CD4-positive, alpha-beta memory T cell (primary cell): ENCODE data around the gene OPA3. TPM values are rescaled to one million over a fixed set of nuclear protein-coding genes. Genes with fewer than 3 reads are reported as not detected.

Source experiments
- CTCF ChIA-PET: fragments of 350-600 bp; sonication (Branson Sonifier 250); formaldehyde crosslinking; loops from one replicate; lab custom pipeline; 2021; ENCODE audit warnings: inconsistent platforms; ENCODE audit not compliant: partially characterized antibody; lab: Charles Lee
- POLR2A ChIA-PET: fragments of 350-600 bp; sonication (Branson Sonifier 250); formaldehyde crosslinking; loops from one replicate; lab custom pipeline; 2021; ENCODE audit not compliant: partially characterized antibody; lab: Charles Lee
- DNase-seq, 5 donors: peaks; one replicate each; pipeline versions ENCODE4 v3.0.0 to v3.0.0-alpha.2; 2020 to 2022; ENCODE audit warnings: mixed read lengths in 1 of 5
- H3K27ac ChIP-seq: one replicate; pipeline ENCODE4 v1.7.0; 2013; ENCODE audit warnings: low read depth, low read length
- H3K27me3 ChIP-seq: 2 replicates; pipeline ENCODE4 v1.7.0; 2013; ENCODE audit warnings: mild to moderate bottlenecking, low read length, moderate library complexity; ENCODE audit not compliant: insufficient read depth
- H3K36me3 ChIP-seq: 2 replicates; pipeline ENCODE4 v1.7.0; 2013; ENCODE audit warnings: mild to moderate bottlenecking, low read length, moderate library complexity; ENCODE audit not compliant: insufficient read depth
- H3K4me1 ChIP-seq: 2 replicates; pipeline ENCODE4 v1.7.0; 2013; ENCODE audit warnings: mild to moderate bottlenecking, low read length, moderate library complexity; ENCODE audit not compliant: insufficient read depth
- H3K4me3 ChIP-seq, 2 donors: one replicate each; pipeline ENCODE4 v1.7.0; 2013; ENCODE audit warnings: low read length in 2 of 2, mild to moderate bottlenecking in 1 of 2
- H3K9me3 ChIP-seq, 2 donors: one replicate each; pipeline ENCODE4 v1.7.0; 2013; ENCODE audit warnings: low read length in 2 of 2, control low read depth in 1 of 2; ENCODE audit not compliant: control insufficient read depth in 1 of 2
- H3K27ac Mint-ChIP-seq, 7 donors: one replicate each; pipeline ENCODE4 v1.8.0; 2020 to 2021; ENCODE audit warnings: mixed read lengths in 7 of 7, mild to moderate bottlenecking in 6 of 7, inconsistent platforms in 3 of 7, moderate library complexity in 3 of 7
- H3K27me3 Mint-ChIP-seq, 2 donors: one replicate each; pipeline ENCODE4 v1.8.0; 2020 to 2021; ENCODE audit warnings: mixed read lengths in 2 of 2
- H3K36me3 Mint-ChIP-seq, 2 donors: one replicate each; pipeline ENCODE4 v1.8.0; 2020 to 2021; ENCODE audit warnings: mixed read lengths in 2 of 2, inconsistent platforms in 1 of 2, mild to moderate bottlenecking in 1 of 2
- H3K4me1 Mint-ChIP-seq, 4 donors: one replicate each; pipeline ENCODE4 v1.8.0; 2020 to 2021; ENCODE audit warnings: mixed read lengths in 4 of 4, mild to moderate bottlenecking in 1 of 4
- H3K4me3 Mint-ChIP-seq, 8 donors: one replicate each; pipeline ENCODE4 v1.8.0; 2020 to 2021; ENCODE audit warnings: mixed read lengths in 8 of 8, mild to moderate bottlenecking in 7 of 8, moderate library complexity in 6 of 8, inconsistent platforms in 3 of 8
- H3K9me3 Mint-ChIP-seq, 8 donors: one replicate each; pipeline ENCODE4 v1.8.0; 2020 to 2021; ENCODE audit warnings: mixed read lengths in 8 of 8, mild to moderate bottlenecking in 5 of 8, inconsistent platforms in 3 of 8, moderate library complexity in 1 of 8
- intact Hi-C: fragments of 100-400 bp; cut with micrococcal nuclease; formaldehyde crosslinking; loops from one replicate; pipeline ENCODE4 v1.15.1; 2023
- polyA plus RNA-seq, 2 donors: library from polyadenylated mRNA; unstranded; fragments of 300-500 nt; fragmentation: Illumina TruSeq; gene quantifications; one replicate each; pipeline ENCODE4 v1.2.3, GENCODE V29; 2021
- total RNA-seq, 2 experiments: library from RNA; stranded (reverse); gene quantifications; one replicate each; pipeline ENCODE4 v1.2.3, GENCODE V29; 2021

Gene OPA3
- total and polyA plus RNA-seq, 4 experiments from 2014 or later: 4.4 to 12.9 (median 10.3) TPM

DNA sequence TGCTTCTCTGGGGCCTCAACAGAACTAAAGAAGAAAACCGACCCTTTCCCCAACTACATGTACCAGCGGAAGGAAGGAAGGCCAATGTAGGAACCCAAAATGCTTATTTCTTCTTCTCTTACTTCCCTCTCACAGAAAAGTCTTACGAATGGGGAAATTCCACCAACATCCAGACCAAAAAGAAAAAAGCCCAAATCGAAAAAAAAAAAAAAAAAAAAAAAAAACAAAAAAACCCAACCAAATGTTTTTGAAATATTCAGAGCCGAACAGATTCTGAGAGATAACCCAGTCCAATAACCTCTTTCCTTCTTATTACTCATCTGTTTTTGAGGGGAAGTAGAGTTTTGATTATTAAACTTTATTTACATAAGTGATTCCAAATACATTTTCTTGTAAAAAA, 82.5 kb downstream of the OPA3 start:
- Histone ChIP-seq H3K27ac (no peak overlapping the region), H3K36me3 (no peaks in the 10 kb centered on the region), H3K27me3 (no peaks in the 10 kb centered on the region), H3K9me3 (no peaks in the 10 kb centered on the region), H3K4me1 (peaks cover 38% of the 10 kb centered on the region), H3K4me3 (no peak overlapping the region)
- intact Hi-C loops: loop anchor here (5.0 kb wide), 1 partner anchor 845 kb away; the partner anchor contains the start of gene PPP5C
- peak overlapping the region in 3 of 7 donors; percentile 17 to 64 (median 42) for H3K27ac Mint-ChIP-seq
- H3K4me3 Mint-ChIP-seq: no peak overlapping the region
- H3K4me1 Mint-ChIP-seq: peaks cover 20 to 61% (median 38%) of the 10 kb centered on the region in 4 donors
- no peaks in the 10 kb centered on the region for H3K9me3 Mint-ChIP-seq
- ChIA-PET POLR2A (no interaction called here), CTCF (interaction anchor here (1.1 kb wide), 1 partner anchor 17 kb away, joined by 3 read pairs; no protein-coding TSS in a partner anchor)
- no peak for DNase-seq
- no peaks in the 10 kb centered on the region for H3K27me3 Mint-ChIP-seq
- H3K36me3 Mint-ChIP-seq: peaks cover 4 to 10% of the 10 kb centered on the region in 2 donors

DNA sequence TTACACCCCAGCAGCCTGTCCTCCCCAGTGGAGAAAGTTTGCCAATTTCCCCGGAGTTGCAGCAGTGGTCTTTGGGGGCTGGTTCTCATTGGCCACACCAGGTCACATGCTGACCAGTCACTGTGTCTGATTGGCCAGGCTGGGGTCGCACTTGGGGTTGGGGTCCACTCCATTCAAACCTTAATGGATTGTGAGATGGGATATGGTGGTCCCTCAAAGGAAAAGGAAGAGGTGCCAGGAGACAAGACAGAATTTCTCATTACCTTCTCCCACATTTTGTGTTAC, 82.9 kb downstream of the OPA3 start:
- Mint-ChIP-seq H3K4me3 (no peak overlapping the region), H3K9me3 (no peaks in the 10 kb centered on the region), H3K27me3 (no peaks in the 10 kb centered on the region), H3K4me1 (peaks cover 22 to 62% (median 41%) of the 10 kb centered on the region in 4 donors), H3K36me3 (peaks cover 4 to 7% of the 10 kb centered on the region in 2 donors), H3K27ac (peak overlapping the region in 3 of 7 donors; percentile 17 to 64 (median 57))
- no peaks in the 10 kb centered on the region for H3K27me3 ChIP-seq
- ChIA-PET CTCF (interaction anchor here (0.7 to 1.1 kb wide), 2 partner anchors 16 to 55 kb away, joined by 3 read pairs; no protein-coding TSS in a partner anchor), POLR2A (interaction anchor here (0.6 to 0.7 kb wide), 2 partner anchors 32 to 75 kb away, joined by 3 read pairs; no protein-coding TSS in a partner anchor)
- no peak for DNase-seq
- no peak overlapping the region for H3K27ac ChIP-seq
- H3K9me3 ChIP-seq: no peaks in the 10 kb centered on the region
- intact Hi-C loops: loop anchor here (5.0 kb wide), 1 partner anchor 846 kb away; the partner anchor contains the start of gene PPP5C
- no peak overlapping the region for H3K4me3 ChIP-seq
- no peaks in the 10 kb centered on the region for H3K36me3 ChIP-seq
- H3K4me1 ChIP-seq: peaks cover 36% of the 10 kb centered on the region

DNA sequence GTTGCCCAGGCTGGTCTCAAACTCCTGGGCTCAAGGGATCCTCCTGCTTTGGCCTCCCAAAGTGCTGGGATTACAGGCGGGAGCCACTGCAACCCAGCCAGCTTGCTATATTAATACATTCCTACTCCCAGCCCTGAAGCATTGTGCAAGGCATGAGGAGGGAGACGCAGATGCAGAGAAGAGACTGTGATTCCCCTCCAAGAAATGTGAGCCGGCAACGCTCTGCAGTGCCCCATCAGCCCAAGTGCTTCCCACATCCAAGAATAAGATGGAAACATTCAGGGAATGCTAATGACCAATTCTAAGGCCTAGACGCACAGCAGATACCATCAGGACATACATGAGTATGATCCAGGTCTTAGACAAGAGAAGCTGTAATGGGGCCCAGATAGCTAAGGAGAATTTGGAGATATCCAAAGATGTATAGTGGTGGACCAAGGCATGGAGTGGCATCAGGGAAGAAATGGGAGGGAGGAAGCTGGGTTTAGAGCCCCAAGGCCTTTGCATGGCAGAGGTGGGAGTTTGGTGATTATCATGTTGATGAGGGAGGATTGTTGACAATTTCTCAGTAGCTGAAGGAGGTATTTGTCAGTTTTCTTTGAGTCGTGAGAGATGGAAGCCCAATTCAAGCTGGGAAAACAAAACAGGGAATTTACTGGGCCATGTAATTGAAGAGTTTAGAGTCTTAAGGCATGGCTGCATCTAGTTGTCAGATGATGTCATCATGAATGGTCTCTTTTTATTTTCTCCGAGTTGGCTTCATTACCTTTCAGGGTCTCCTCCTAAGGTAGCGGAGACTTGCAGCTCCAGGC, 83.5 kb downstream of the OPA3 start:
- H3K4me1 Mint-ChIP-seq: peaks cover 20 to 60% (median 39%) of the 10 kb centered on the region in 4 donors
- H3K4me3 Mint-ChIP-seq: peak overlapping the region in 3 of 8 donors; percentile 8 to 63 (median 36)
- ChIA-PET POLR2A (interaction anchor here (0.6 to 1.6 kb wide), 3 partner anchors 22 to 74 kb away, joined by 3 to 5 read pairs (median 3); no protein-coding TSS in a partner anchor), CTCF (interaction anchor here (0.7 to 1.1 kb wide), 2 partner anchors 16 to 56 kb away, joined by 3 read pairs; no protein-coding TSS in a partner anchor)
- Histone ChIP-seq H3K27me3 (no peaks in the 10 kb centered on the region), H3K27ac (no peak overlapping the region), H3K9me3 (no peaks in the 10 kb centered on the region), H3K4me1 (peaks cover 39% of the 10 kb centered on the region), H3K36me3 (no peaks in the 10 kb centered on the region), H3K4me3 (no peak overlapping the region)
- H3K36me3 Mint-ChIP-seq: peaks cover 4 to 7% of the 10 kb centered on the region in 2 donors
- DNase-seq: no peak
- peak overlapping the region in 2 of 7 donors; percentile 37 to 64 for H3K27ac Mint-ChIP-seq
- intact Hi-C loops: loop anchor here (5.0 kb wide), 1 partner anchor 846 kb away; the partner anchor contains the start of gene PPP5C
- H3K27me3 Mint-ChIP-seq: no peaks in the 10 kb centered on the region
- no peaks in the 10 kb centered on the region for H3K9me3 Mint-ChIP-seq

DNA sequence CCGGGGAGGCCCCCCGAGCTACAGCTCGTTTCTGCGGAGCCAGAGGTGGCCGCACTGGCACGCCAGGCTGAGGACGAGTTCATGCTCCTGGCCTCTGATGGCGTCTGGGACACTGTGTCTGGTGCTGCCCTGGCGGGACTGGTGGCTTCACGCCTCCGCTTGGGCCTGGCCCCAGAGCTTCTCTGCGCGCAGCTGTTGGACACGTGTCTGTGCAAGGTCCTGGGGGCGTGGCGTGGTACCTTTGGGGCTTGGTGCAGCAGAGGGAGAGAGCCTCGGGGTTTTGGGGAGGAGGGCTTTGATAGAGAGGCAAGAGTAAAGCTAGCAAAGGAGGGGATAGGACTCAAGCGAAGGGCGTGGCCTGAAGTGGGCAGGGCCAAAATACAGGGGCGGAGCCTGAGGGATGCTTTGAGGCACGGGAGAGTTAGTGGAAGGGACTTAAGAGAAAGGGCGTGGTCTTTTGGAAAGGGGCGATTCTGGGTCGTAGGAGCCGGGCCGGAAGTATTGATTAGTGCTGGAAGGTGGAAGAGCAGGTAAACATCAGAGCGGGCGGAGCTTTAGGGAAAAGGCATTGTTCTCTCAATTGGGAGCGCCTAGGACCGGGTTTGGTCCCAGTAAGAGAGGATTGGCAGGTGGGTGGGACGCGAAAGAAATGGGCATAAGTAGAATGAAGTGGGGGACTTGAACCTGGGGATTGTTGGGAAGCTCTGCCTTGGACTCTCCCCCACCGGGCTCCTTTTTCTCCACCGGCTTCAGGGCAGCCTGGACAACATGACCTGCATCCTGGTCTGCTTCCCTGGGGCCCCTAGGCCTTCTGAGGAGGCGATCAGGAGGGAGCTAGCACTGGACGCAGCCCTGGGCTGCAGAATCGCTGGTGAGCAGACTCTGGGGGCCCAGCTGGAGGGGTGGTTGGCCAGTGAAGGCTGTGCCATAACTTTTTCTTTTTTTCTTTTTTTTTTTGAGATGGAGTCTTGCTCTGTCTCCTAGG, 85.1 kb downstream of the OPA3 start:
- DNase-seq: peak; percentile 51 to 73 (median 54)
- peak overlapping the region; percentile 50 to 89 (median 76) for H3K27ac Mint-ChIP-seq
- CTCF ChIA-PET: interaction anchor here (1.1 to 6.5 kb wide), 3 partner anchors 14 to 60 kb away, joined by 3 to 52 read pairs (median 4); no protein-coding TSS in a partner anchor
- H3K27me3 ChIP-seq: no peaks in the 10 kb centered on the region
- POLR2A ChIA-PET: interaction anchor here (1.1 to 2.8 kb wide), 7 partner anchors 8 to 85 kb away, joined by 3 to 11 read pairs (median 5); partner anchors contain the start of genes FOSB, OPA3 and VASP
- intact Hi-C loops: loop anchor here (2.0 to 5.0 kb wide), 2 partner anchors 85 to 848 kb away; partner anchors contain the start of genes OPA3 and PPP5C
- no peak overlapping the region for H3K27ac ChIP-seq
- no peaks in the 10 kb centered on the region for H3K9me3 ChIP-seq
- no peaks in the 10 kb centered on the region for H3K9me3 Mint-ChIP-seq
- H3K4me1 Mint-ChIP-seq: peaks cover 23 to 56% (median 37%) of the 10 kb centered on the region in 4 donors
- peaks cover 37% of the 10 kb centered on the region for H3K4me1 ChIP-seq
- H3K36me3 Mint-ChIP-seq: peaks cover 4 to 7% of the 10 kb centered on the region in 2 donors
- H3K4me3 ChIP-seq: peak overlapping the region in 1 of 2 donors; percentile 53
- peak overlapping the region; percentile 51 to 71 (median 63) for H3K4me3 Mint-ChIP-seq
- H3K36me3 ChIP-seq: no peaks in the 10 kb centered on the region
- peaks cover 0 to 3% of the 10 kb centered on the region in 2 donors for H3K27me3 Mint-ChIP-seq

DNA sequence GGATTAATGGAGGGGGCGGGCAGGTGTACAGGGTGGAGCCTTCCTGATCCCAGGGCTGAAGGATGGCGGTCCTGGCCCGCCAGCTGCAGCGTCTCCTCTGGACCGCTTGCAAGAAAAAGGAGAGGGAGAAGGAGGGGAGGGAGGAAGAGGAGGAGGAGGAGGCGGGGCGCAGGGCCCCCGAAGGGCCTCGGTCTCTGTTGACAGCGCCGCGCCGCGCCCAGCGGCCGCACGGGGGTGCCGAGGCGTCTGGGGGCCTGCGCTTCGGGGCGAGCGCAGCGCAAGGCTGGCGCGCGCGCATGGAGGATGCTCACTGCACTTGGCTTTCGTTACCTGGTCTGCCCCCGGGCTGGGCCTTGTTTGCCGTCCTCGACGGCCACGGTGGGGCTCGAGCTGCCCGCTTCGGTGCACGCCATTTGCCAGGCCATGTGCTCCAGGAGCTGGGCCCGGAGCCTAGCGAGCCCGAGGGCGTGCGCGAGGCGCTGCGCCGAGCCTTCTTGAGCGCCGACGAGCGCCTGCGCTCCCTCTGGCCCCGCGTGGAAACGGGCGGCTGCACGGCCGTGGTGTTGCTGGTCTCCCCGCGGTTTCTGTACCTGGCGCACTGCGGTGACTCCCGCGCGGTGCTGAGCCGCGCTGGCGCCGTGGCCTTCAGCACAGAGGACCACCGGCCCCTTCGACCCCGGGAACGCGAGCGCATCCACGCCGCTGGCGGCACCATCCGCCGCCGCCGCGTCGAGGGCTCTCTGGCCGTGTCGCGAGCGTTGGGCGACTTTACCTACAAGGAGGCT, 86.0 kb downstream of the OPA3 start, which contains the start of gene PPM1N:
Gene PPM1N (plus strand): TSS at position 33 of the 785 bp plus-strand sequence. CDS start 30 bp downstream, at position 63.
- peak within 1 kb of the TSS; percentile 6 to 53 for H3K4me3 ChIP-seq
- ChIA-PET CTCF (interaction anchor here (0.7 to 6.5 kb wide), 5 partner anchors 13 to 70 kb away, joined by 3 to 52 read pairs (median 5); no protein-coding TSS in a partner anchor), POLR2A (interaction anchor here (1.1 to 2.8 kb wide), 6 partner anchors 7 to 86 kb away, joined by 3 to 14 read pairs (median 6); partner anchors contain the start of genes FOSB, OPA3 and VASP)
- no peaks in the 10 kb centered on the region for H3K36me3 ChIP-seq
- Mint-ChIP-seq H3K36me3 (peaks cover 4 to 7% of the 10 kb centered on the region in 2 donors), H3K27me3 (peaks cover 0 to 3% of the 10 kb centered on the region in 2 donors), H3K27ac (peak within 1 kb of the TSS; percentile 79 to 91 (median 89)), H3K9me3 (peaks cover 0 to 2% (median 0%) of the 10 kb centered on the region in 8 donors), H3K4me1 (peaks cover 23 to 60% (median 36%) of the 10 kb centered on the region in 4 donors), H3K4me3 (peak within 1 kb of the TSS; percentile 75 to 92 (median 85))
- no peaks in the 10 kb centered on the region for H3K27me3 ChIP-seq
- intact Hi-C loops: loop anchor here (2.0 kb wide), 1 partner anchor 86 kb away; the partner anchor contains the start of gene OPA3
- peak; percentile 53 to 66 (median 63) for DNase-seq
- H3K9me3 ChIP-seq: no peaks in the 10 kb centered on the region
- H3K4me1 ChIP-seq: peaks cover 37% of the 10 kb centered on the region
- no peak within 1 kb of the TSS for H3K27ac ChIP-seq
